GM12878 (cell line): Measurements from ENCODE around the gene MICALL1. TPM values are rescaled to one million over a fixed set of nuclear protein-coding genes. Genes with fewer than 3 reads are reported as not detected.

Experiments used
- ATAC-seq: fragments of 200-7000 bp; cut with Tn5 transposase; 3 replicates; pipeline ENCODE4 v1.9.1; 2020; ENCODE audit warnings: mild to moderate bottlenecking, moderate library complexity
- BruUV-seq: library from RNA; stranded (reverse); fragments of 400-500 nt; replicated peaks from 2 replicates; lab custom pipeline; 2021; lab: Mats Ljungman, UMichigan
- CTCF ChIA-PET: fragments of 300-600 bp; sonication (Branson Sonifier 250); formaldehyde crosslinking; extraction: SDS; loops from one replicate; lab custom pipeline; 2021; ENCODE audit warnings: inconsistent platforms; lab: Yijun Ruan, JAX
- POLR2A ChIA-PET: fragments of 350-600 bp; formaldehyde crosslinking; extraction: SDS; loops from one replicate; lab custom pipeline; 2021; ENCODE audit warnings: inconsistent platforms; lab: Charles Lee
- RAD21 ChIA-PET: fragments of 300-600 bp; sonication (Branson Sonifier 250); formaldehyde crosslinking; loops from one replicate; lab custom pipeline; 2023; ENCODE audit warnings: antibody characterized with exemption; ENCODE audit not compliant: unreplicated experiment; lab: Charles Lee
- SMC1A ChIA-PET: fragments of 300-600 bp; sonication (Branson Sonifier 250); formaldehyde crosslinking; loops from one replicate; lab custom pipeline; 2023; ENCODE audit not compliant: unreplicated experiment, uncharacterized antibody; lab: Charles Lee
- DNase-seq: peaks from one replicate; pipeline ENCODE4 v3.0.0-alpha.2; 2011; ENCODE audit warnings: low read depth, low spot score
- FAIRE-seq: peaks from 3 replicates; lab custom pipeline; 2011; peaks lifted over from hg19 to GRCh38; lab: Jason Lieb, UNC
- H2AFZ ChIP-seq: 2 replicates; pipeline ENCODE4 v1.6.0; 2011; ENCODE audit warnings: low read depth, low read length, control low read depth; ENCODE audit not compliant: control insufficient read depth
- H3K27ac ChIP-seq: 2 replicates; pipeline ENCODE4 v1.5.1; 2011; ENCODE audit warnings: control low read depth; ENCODE audit not compliant: control insufficient read depth, insufficient read depth
- H3K27me3 ChIP-seq, 2 experiments: replicated peaks in 1 of 2; 2 replicates each; pipeline versions ENCODE4 v1.6.0 to v1.6.1; 2011; ENCODE audit warnings: low read length in 1 of 2; ENCODE audit not compliant: control insufficient read depth in 2 of 2, insufficient read depth in 2 of 2
- H3K36me3 ChIP-seq, 2 experiments: 2 replicates each; pipeline ENCODE4 v1.5.1; 2011; ENCODE audit warnings: low read length in 1 of 2; ENCODE audit not compliant: control insufficient read depth in 2 of 2, insufficient read depth in 2 of 2
- H3K4me1 ChIP-seq: 2 replicates; pipeline ENCODE4 v1.6.1; 2011; ENCODE audit warnings: mild to moderate bottlenecking, low read length, moderate library complexity, mixed read lengths; ENCODE audit not compliant: control insufficient read depth, insufficient read depth
- H3K4me2 ChIP-seq: 2 replicates; pipeline ENCODE4 v1.6.0; 2011; ENCODE audit warnings: control low read depth; ENCODE audit not compliant: control insufficient read depth, insufficient read depth
- H3K4me3 ChIP-seq: fragments of 200-600 bp; sonication (generic); 2 replicates; pipeline ENCODE4 v1.5.1; 2016
- H3K79me2 ChIP-seq: 2 replicates; pipeline ENCODE4 v1.6.0; 2011; ENCODE audit warnings: low read length; ENCODE audit not compliant: control insufficient read depth, insufficient read depth
- H3K9ac ChIP-seq: 2 replicates; pipeline ENCODE4 v1.8.0; 2011; ENCODE audit warnings: low read length, control low read depth, mixed read lengths; ENCODE audit not compliant: control insufficient read depth, insufficient read depth
- H3K9me3 ChIP-seq: replicated peaks from 3 replicates; pipeline ENCODE4 v1.5.1; 2011; ENCODE audit warnings: mild to moderate bottlenecking, low read length; ENCODE audit not compliant: control insufficient read depth, insufficient read depth
- H4K20me1 ChIP-seq: 2 replicates; pipeline ENCODE4 v1.6.0; 2011; ENCODE audit not compliant: control insufficient read depth, insufficient read depth
- ATF7 ChIP-seq: fragments of 450-650 bp; IDR thresholded peaks from 2 replicates; pipeline ENCODE4 v1.6.1; 2016; ENCODE audit warnings: low read depth, mild to moderate bottlenecking
- BRCA1 ChIP-seq: IDR thresholded peaks from 2 replicates; pipeline ENCODE4 v1.6.1; 2011; ENCODE audit warnings: low read depth, low read length, improper control_type of control experiment
- CREM ChIP-seq: IDR thresholded peaks from 2 replicates; pipeline ENCODE4 v1.6.1; 2014; ENCODE audit warnings: antibody characterized with exemption, low read depth
- DPF2 ChIP-seq: fragments of 450-650 bp; IDR thresholded peaks from 2 replicates; pipeline ENCODE4 v1.6.1; 2017; ENCODE audit warnings: mild to moderate bottlenecking
- ETV6 ChIP-seq, 2 experiments: fragments of 450-650 bp in 1 of 2; IDR thresholded peaks in 1 of 2; conservative IDR thresholded peaks in 1 of 2; 2 replicates each; pipeline ENCODE4 v1.6.1; 2014; ENCODE audit warnings: antibody characterized with exemption in 1 of 2, borderline replicate concordance in 1 of 2, low read depth in 1 of 2, mild to moderate bottlenecking in 1 of 2, moderate library complexity in 1 of 2
- FOXK2 ChIP-seq: fragments of 450-650 bp; IDR thresholded peaks from 2 replicates; pipeline ENCODE4 v1.6.1; 2017; ENCODE audit warnings: mild to moderate bottlenecking, moderate library complexity
- HDGF ChIP-seq: fragments of 450-650 bp; IDR thresholded peaks from 2 replicates; pipeline ENCODE4 v1.6.1; 2016; ENCODE audit warnings: antibody characterized with exemption
- IRF4 ChIP-seq: IDR thresholded peaks from 2 replicates; pipeline ENCODE4 v1.6.1; 2011; ENCODE audit warnings: low read depth, low read length
- MEF2B ChIP-seq: fragments of 450-650 bp; IDR thresholded peaks from 2 replicates; pipeline ENCODE4 v1.6.1; 2018; ENCODE audit warnings: mild to moderate bottlenecking, moderate library complexity; ENCODE audit not compliant: partially characterized antibody, poor library complexity, severe bottlenecking
- POLR2A ChIP-seq: IDR thresholded peaks from 2 replicates; pipeline ENCODE4 v1.6.1; 2011; ENCODE audit warnings: low read depth, mild to moderate bottlenecking, low read length
- RELA ChIP-seq: fragments of 450-650 bp; IDR thresholded peaks from 2 replicates; pipeline ENCODE4 v1.8.0; 2014; ENCODE audit warnings: borderline replicate concordance; ENCODE audit not compliant: partially characterized antibody
- SREBF2 ChIP-seq: IDR thresholded peaks from 2 replicates; pipeline ENCODE4 v1.6.1; 2012; ENCODE audit warnings: mild to moderate bottlenecking, low read length
- TBL1XR1 ChIP-seq: IDR thresholded peaks from 2 replicates; pipeline ENCODE4 v1.6.1; 2012; ENCODE audit warnings: low read depth, low read length, improper control_type of control experiment
- WGBS: methylation state at CpG from one replicate; pipeline ENCODE4 v1.1.6; 2016; ENCODE audit warnings: low lambda C conversion rate; ENCODE audit not compliant: insufficient replicate concordance, insufficient coverage; ENCODE audit errors: missing lambda C conversion rate; 5-methylcytosine and 5-hydroxymethylcytosine counted together
- in situ Hi-C: fragments of 300-500 bp; cut with MboI; formaldehyde crosslinking; loops from 9 replicates; pipeline ENCODE4 v1.14.3; 2018; ENCODE audit warnings: mixed read lengths
- intact Hi-C: fragments of 100-400 bp; cut with micrococcal nuclease; formaldehyde crosslinking; loops from one replicate; pipeline ENCODE4 v1.14.2; 2022; ENCODE audit not compliant: unreplicated experiment
- polyA plus RNA-seq, 11 experiments: library from polyadenylated mRNA; depleted of rRNA in 4 of 11; unstranded in 6 of 11; stranded (reverse) in 5 of 11; fragments of >200 nt; fragmentation: Nextera tagmentation in 4 of 11; fragmentation: Illumina TruSeq in 1 of 11; extraction: Ambion mirVana in 4 of 11; extraction: Trizol in 1 of 11; gene quantifications; 1 replicate in 1 of 11; 2 replicates in 10 of 11; pipeline versions ENCODE4 v1.2.1 to v1.2.3, GENCODE V29; 2011 to 2016; ENCODE audit warnings: inconsistent platforms in 2 of 11, missing spikeins in 2 of 11, low read depth in 1 of 11
- total RNA-seq, 4 experiments: library from RNA; depleted of rRNA in 3 of 4; stranded (reverse); fragments of >200 nt in 3 of 4; fragmentation: Illumina TruSeq in 1 of 4; extraction: Trizol in 1 of 4; gene quantifications; 2 replicates each; pipeline versions ENCODE4 v1.2.1 to v1.2.3, GENCODE V29; 2013 to 2021
- TF ChIP-seq, protein P1 (sequence below): IDR thresholded peaks from 2 replicates; pipeline ENCODE4 v1.6.1; 2011; ENCODE audit warnings: borderline replicate concordance, low read depth, mild to moderate bottlenecking, moderate library complexity, low read length; ENCODE audit not compliant: insufficient read depth, poor library complexity, severe bottlenecking
- TF ChIP-seq, protein P2 (sequence below), 3 experiments: IDR thresholded peaks in 2 of 3; conservative IDR thresholded peaks in 1 of 3; 2 replicates each; pipeline ENCODE4 v1.5.1; 2011; ENCODE audit warnings: low read depth in 3 of 3, low read length in 3 of 3, mild to moderate bottlenecking in 3 of 3, control low read depth in 2 of 3, moderate library complexity in 2 of 3, inconsistent platforms in 1 of 3, mixed read lengths in 1 of 3; ENCODE audit not compliant: control insufficient read depth in 2 of 3, insufficient read depth in 1 of 3; ENCODE audit errors: extremely low read depth in 1 of 3

Gene MICALL1
- total and polyA plus RNA-seq, 10 of the 15 experiments (the other 5 are each of a cell fraction or from before 2014, with no cell fraction given), result 0.72 to 30.7 (median 7.8) TPM

DNA sequence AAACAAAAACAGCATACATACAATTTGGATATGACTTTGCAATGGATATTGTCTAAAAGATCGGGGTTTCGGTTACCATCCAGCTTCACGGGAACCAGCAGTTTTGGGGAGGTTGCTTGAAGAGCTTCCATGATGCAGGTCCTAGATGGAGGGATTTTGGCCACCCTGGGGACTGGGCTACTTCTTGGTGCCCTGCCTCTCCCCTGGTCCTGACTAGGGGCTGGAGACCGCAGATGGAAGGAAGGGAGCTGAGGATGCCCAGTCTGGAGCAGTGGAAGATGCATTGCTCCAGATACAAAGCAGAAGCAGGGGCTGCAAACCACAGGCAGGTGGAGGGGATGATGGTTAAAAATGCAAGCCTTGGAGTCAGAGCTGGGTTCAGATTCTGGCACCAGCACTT is 64.8 kb downstream of the MICALL1 start:
- ChIA-PET RAD21 (no interaction called here), CTCF (interaction anchor here (1.6 kb wide), 1 partner anchor 153 kb away, joined by 3 read pairs; no protein-coding TSS in a partner anchor), SMC1A (interaction anchor here (1.2 kb wide), 1 partner anchor 17 kb away, joined by 4 read pairs; the partner anchor contains the start of genes C22orf23 and POLR2F), POLR2A (interaction anchor here (0.6 kb wide), 1 partner anchor 172 kb away, joined by 3 read pairs; no protein-coding TSS in a partner anchor)
- FAIRE-seq (no peak), ATAC-seq (no peak), DNase-seq (no peak)
- Histone ChIP-seq H3K27me3 (no peaks in the 10 kb centered on the region), H3K9me3 (no peaks in the 10 kb centered on the region), H3K79me2 (no peaks in the 10 kb centered on the region), H3K36me3 (peaks cover 13 to 17% of the 10 kb centered on the region in 2 experiments; a peak in 3 of 4 replicates), H3K4me1 (no peaks in the 10 kb centered on the region), H3K9ac (no peak overlapping the region), H3K4me2 (no peak overlapping the region), H3K27ac (no peak overlapping the region), H2AFZ (no peak overlapping the region), H3K4me3 (no peak overlapping the region), H4K20me1 (no peaks in the 10 kb centered on the region; the same call in 1 of the 2 replicates)
- WGBS, result 95% methylated on average over 4 of the region's 4 CpGs
- TF ChIP-seq CREM (no peak), ETV6 (conservative IDR thresholded peaks at IDR 0.05 in 1 of 2, IDR thresholded peaks at IDR 0.05 in 1 of 2; ENCODE audit: borderline replicate concordance in 1 of 2, low read depth in 1 of 2) (no peak), TBL1XR1 (no peak), RELA (no peak), ATF7 (no peak), BRCA1 (no peak), HDGF (no peak), FOXK2 (no peak), IRF4 (no peak), POLR2A (no peak), DPF2 (no peak), SREBF2 (no peak), MEF2B (no peak)
- TF ChIP-seq, protein P1, sequence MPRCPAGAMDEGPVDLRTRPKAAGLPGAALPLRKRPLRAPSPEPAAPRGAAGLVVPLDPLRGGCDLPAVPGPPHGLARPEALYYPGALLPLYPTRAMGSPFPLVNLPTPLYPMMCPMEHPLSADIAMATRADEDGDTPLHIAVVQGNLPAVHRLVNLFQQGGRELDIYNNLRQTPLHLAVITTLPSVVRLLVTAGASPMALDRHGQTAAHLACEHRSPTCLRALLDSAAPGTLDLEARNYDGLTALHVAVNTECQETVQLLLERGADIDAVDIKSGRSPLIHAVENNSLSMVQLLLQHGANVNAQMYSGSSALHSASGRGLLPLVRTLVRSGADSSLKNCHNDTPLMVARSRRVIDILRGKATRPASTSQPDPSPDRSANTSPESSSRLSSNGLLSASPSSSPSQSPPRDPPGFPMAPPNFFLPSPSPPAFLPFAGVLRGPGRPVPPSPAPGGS, result no peak
- TF ChIP-seq, protein P2, sequence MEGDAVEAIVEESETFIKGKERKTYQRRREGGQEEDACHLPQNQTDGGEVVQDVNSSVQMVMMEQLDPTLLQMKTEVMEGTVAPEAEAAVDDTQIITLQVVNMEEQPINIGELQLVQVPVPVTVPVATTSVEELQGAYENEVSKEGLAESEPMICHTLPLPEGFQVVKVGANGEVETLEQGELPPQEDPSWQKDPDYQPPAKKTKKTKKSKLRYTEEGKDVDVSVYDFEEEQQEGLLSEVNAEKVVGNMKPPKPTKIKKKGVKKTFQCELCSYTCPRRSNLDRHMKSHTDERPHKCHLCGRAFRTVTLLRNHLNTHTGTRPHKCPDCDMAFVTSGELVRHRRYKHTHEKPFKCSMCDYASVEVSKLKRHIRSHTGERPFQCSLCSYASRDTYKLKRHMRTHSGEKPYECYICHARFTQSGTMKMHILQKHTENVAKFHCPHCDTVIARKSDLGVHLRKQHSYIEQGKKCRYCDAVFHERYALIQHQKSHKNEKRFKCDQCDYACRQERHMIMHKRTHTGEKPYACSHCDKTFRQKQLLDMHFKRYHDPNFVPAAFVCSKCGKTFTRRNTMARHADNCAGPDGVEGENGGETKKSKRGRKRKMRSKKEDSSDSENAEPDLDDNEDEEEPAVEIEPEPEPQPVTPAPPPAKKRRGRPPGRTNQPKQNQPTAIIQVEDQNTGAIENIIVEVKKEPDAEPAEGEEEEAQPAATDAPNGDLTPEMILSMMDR (IDR thresholded peaks at IDR 0.05 in 2 of 3, conservative IDR thresholded peaks at IDR 0.05 in 1 of 3; ENCODE audit: control insufficient read depth in 2 of 3, extremely low read depth in 1 of 3, insufficient read depth in 1 of 3, low read depth in 3 of 3, low read length in 3 of 3), result no peak
- BruUV-seq, result no TSS peak
- intact Hi-C loops (no loop called here), in situ Hi-C loops (no loop called here)
